T-helper 2 cell treated with Interferon-gamma antibody and Interleukin-4, amounts not matched to agents 5 μg/mL and 100 μg/mL, for 36 hours (primary cell): Measurements from ENCODE around the gene NPAS2.
A peak's percentile ranks its signal among the peaks of the same experiment; 100 is the strongest.

Experiments
- DNase-seq: peaks from one replicate; pipeline ENCODE4 v3.0.0; 2021; ENCODE audit warnings: low spot score
- H3K27ac Mint-ChIP-seq: one replicate; pipeline ENCODE4 v1.8.0; 2021; ENCODE audit warnings: mild to moderate bottlenecking, mixed read lengths
- H3K27me3 Mint-ChIP-seq: one replicate; pipeline ENCODE4 v1.8.0; 2021; ENCODE audit warnings: low read depth, mixed read lengths
- H3K36me3 Mint-ChIP-seq: one replicate; pipeline ENCODE4 v1.8.0; 2021; ENCODE audit warnings: low read depth, mixed read lengths
- H3K4me1 Mint-ChIP-seq: one replicate; pipeline ENCODE4 v1.8.0; 2021; ENCODE audit warnings: low read depth, mixed read lengths
- H3K4me3 Mint-ChIP-seq: one replicate; pipeline ENCODE4 v1.8.0; 2022; ENCODE audit warnings: mild to moderate bottlenecking, moderate library complexity, mixed read lengths
- H3K9me3 Mint-ChIP-seq: one replicate; pipeline ENCODE4 v1.8.0; 2021; ENCODE audit warnings: mixed read lengths

NPAS2 gene, protein sequence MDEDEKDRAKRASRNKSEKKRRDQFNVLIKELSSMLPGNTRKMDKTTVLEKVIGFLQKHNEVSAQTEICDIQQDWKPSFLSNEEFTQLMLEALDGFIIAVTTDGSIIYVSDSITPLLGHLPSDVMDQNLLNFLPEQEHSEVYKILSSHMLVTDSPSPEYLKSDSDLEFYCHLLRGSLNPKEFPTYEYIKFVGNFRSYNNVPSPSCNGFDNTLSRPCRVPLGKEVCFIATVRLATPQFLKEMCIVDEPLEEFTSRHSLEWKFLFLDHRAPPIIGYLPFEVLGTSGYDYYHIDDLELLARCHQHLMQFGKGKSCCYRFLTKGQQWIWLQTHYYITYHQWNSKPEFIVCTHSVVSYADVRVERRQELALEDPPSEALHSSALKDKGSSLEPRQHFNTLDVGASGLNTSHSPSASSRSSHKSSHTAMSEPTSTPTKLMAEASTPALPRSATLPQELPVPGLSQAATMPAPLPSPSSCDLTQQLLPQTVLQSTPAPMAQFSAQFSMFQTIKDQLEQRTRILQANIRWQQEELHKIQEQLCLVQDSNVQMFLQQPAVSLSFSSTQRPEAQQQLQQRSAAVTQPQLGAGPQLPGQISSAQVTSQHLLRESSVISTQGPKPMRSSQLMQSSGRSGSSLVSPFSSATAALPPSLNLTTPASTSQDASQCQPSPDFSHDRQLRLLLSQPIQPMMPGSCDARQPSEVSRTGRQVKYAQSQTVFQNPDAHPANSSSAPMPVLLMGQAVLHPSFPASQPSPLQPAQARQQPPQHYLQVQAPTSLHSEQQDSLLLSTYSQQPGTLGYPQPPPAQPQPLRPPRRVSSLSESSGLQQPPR

DNA sequence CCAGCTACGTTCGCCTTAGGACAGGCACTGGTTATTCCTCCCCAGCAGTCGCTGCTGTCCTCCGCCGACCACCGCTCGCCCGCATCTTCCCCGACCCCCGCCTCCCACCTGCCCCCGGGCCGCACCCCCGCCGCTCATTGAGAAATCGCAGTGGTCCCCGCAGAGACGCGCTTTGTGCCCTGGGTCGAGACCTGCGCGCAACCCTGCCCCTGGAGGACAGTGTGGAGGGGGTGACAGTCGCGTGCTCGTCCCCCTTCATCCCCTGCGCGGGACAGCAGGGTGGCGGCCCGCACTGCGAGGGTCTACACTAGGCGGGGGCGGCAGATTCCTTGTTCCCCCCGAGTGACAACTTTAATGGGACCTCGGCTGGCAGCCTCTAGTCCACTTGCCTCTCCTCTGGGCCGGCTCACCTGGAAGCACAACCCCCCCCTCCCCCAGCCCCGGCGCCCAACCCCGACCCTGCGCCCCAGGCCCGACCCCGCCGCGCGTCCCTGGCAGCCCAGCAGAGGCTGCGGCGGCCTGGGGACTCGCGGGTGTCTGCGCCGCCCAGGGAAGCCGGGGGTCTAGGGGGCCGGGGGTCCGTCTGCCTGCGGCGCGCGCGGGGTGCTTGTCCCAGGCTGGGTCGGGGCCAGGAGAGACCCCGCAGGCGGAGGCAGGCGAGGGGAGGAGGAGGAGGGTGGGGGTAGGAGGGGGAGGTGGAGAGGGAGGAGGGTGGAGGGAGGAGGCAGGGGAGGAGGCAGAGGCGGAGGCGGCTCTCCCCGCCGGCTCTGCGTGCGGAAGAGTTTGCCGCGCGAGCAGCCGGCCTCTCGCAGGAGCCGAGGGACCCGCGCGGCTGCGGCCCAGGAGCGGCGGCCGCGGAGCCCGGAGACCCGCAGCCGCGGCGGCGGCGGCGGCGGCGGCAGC lies at the start of gene NPAS2:
TSS of gene NPAS2 (plus strand) at position 770 of the 903 bp plus-strand sequence. CDS start 84,616 bp downstream, outside the sequence.
- H3K27ac Mint-ChIP-seq, result peak within 1 kb of the TSS; percentile 51
- H3K27me3 Mint-ChIP-seq, result peaks cover 51% of the 10 kb centered on the region
- no peaks in the 10 kb centered on the region for H3K9me3 Mint-ChIP-seq
- H3K36me3 Mint-ChIP-seq, result no peaks in the 10 kb centered on the region
- H3K4me1 Mint-ChIP-seq, result peaks cover 6% of the 10 kb centered on the region
- H3K4me3 Mint-ChIP-seq, result peak within 1 kb of the TSS; percentile 73
- DNase-seq, result no peak

DNA sequence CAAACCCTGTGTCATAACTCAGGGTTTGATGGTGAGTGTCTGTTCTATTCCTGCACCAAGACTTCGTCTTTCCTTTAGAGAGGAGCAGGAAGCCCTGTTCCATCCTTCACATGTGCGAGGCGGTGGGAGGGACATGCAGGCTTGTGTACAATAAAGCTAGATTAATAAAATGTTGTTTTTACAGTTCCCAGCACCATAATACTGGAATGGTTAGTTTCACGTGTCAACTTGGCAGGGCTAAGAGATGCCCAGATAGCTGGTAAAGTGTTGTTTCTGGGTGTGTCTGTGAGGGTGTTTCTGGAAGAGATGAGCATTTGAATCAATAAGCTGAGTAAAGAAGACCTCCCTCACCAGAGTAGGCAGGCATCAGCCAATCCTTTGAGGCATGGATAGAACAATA lies 48.8 kb upstream of the NPAS2 start:
- no peak for DNase-seq
- Mint-ChIP-seq H3K36me3 (no peaks in the 10 kb centered on the region), H3K9me3 (no peaks in the 10 kb centered on the region), H3K27ac (no peak overlapping the region), H3K4me3 (no peak overlapping the region), H3K4me1 (no peaks in the 10 kb centered on the region), H3K27me3 (peaks cover 15% of the 10 kb centered on the region)

DNA sequence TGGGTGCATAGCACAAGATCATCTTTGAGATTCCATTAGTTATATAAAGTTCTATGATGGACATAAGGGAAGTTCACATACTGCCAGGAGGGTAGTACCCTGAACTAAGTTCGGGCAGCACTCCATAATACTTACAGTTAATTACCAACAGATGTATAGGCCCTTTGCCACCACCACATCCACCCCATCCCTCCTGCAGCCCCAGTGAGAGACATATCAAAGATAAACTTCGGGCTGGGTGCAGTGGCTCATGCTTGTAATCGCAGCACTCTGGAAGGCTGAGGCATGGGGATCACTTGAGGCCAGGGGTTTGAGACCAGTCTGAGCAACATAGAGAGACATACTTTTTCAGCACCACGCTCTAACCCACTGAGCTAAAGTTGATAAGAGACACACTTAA lies 46.4 kb upstream of the NPAS2 start:
- Mint-ChIP-seq H3K36me3 (no peaks in the 10 kb centered on the region), H3K9me3 (no peaks in the 10 kb centered on the region), H3K4me1 (no peaks in the 10 kb centered on the region), H3K4me3 (no peak overlapping the region), H3K27ac (no peak overlapping the region), H3K27me3 (peaks cover 10% of the 10 kb centered on the region)
- no peak for DNase-seq

DNA sequence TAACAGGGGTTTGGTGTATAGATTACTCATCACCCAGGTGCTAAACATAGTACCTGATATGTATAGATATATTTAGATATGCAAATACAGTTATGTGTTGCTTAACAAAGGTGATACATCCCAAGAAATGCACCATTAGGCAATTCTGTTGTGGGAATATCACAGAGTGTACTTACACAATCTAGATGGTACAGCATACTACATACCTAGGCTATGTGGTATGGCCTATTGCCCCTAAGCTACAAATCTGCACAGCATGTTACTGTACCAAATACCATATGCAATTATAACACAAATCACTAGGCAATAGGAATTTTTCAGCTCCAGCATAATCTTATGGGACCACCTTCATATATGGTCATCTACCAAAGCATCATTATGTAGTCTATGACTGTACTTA lies 43.5 kb upstream of the NPAS2 start:
- no peak for DNase-seq
- Mint-ChIP-seq H3K27me3 (peaks cover 10% of the 10 kb centered on the region), H3K4me3 (no peak overlapping the region), H3K4me1 (no peaks in the 10 kb centered on the region), H3K36me3 (no peaks in the 10 kb centered on the region), H3K9me3 (no peaks in the 10 kb centered on the region), H3K27ac (no peak overlapping the region)

DNA sequence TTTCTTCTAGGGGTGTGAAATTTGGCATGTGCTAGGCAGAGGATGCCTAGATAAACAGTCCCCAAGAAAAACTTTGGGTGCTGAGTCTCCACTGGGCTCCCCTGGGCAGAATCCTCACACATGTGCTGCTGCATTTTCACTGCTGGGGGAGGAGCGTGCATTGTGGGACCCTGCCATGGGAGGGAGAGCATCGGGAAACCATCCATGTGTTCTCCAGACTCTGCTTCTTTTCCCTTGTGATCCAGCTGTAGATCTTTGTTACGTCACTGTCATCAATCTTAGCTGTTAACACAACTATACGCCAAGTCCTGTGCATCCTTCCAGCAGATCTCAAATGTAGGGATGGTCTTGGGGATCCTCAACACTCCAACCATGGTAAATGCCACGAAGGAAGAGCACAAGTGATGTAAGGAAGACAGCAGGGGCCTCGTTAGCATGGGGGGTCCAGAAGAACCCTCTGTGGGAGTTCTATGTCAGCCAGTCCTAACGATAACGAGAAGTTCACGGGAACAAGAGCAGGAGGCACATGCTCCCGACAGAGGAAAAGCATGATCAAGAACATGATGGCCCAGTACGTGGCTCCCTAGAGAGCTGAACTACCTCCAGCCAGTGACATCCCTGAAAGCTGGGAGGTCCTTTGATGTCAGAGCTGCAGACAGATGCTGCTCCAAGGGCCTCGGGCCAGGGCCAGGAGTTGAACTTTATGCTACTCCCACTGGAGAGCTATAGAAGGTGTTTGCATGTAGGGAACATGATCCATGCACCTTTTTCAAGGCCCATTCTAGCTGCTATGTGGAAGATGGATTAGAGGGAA lies 41.1 kb upstream of the NPAS2 start:
- Mint-ChIP-seq H3K4me3 (no peak overlapping the region), H3K27me3 (peaks cover 7% of the 10 kb centered on the region), H3K27ac (no peak overlapping the region), H3K4me1 (no peaks in the 10 kb centered on the region), H3K36me3 (no peaks in the 10 kb centered on the region), H3K9me3 (no peaks in the 10 kb centered on the region)
- DNase-seq, result no peak

DNA sequence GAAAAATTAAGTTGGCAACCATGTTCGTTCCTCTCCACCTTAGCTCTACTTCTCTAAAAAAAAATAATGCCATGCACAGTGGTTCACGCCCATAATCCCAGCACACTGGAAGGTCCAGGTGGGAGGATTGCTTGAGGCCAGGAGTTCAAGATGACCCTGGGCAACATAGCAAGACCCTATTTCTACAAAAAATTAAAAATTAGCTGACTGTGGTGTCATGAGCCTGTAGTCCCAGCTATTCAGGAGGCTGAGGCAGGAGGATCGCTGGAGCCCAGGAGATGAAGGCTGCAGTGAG lies 40.1 kb upstream of the NPAS2 start:
- no peaks in the 10 kb centered on the region for H3K36me3 Mint-ChIP-seq
- no peak for DNase-seq
- no peaks in the 10 kb centered on the region for H3K9me3 Mint-ChIP-seq
- no peak overlapping the region for H3K27ac Mint-ChIP-seq
- no peaks in the 10 kb centered on the region for H3K4me1 Mint-ChIP-seq
- peaks cover 2% of the 10 kb centered on the region for H3K27me3 Mint-ChIP-seq
- H3K4me3 Mint-ChIP-seq, result no peak overlapping the region

DNA sequence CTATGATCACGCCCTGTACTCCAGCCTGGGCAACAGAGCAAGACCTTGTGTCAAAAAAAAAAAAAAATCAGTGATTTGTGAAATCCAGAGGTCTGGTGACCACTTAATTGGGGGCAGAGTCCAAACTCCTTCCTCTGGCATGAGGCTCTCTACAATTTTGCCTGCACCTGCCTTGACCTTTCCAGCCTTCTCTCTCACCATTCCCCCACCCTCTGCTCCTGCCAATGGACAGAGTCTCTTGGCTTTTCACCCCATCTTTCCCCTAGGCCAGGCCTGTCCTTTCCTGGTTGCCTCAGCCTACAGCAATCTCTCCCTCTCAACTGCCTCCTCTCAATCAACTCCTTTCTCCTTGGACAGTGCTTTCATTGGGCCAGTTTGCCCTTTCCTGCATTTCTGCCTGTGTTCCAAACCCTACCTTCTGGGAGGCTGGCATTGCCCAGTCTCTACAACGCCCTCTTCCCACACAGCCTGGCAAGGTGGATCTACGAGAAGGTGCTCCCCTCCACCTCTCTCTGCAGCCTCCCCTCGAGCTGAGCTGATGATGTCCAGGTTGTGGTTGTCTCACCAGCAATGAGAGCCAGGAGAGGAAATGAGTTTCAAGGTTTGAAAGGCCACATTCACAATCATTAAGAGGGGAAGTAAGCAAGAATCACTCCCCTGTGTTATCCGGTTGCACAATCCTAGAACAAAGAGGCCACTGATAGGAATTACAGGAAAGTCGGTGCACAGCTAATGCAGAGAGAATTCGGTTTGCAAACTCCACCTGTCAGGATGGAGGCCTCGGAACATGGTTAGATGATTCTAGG lies 39.5 kb upstream of the NPAS2 start:
- Mint-ChIP-seq H3K36me3 (no peaks in the 10 kb centered on the region), H3K9me3 (no peaks in the 10 kb centered on the region), H3K4me3 (no peak overlapping the region), H3K27me3 (no peaks in the 10 kb centered on the region), H3K4me1 (no peaks in the 10 kb centered on the region), H3K27ac (no peak overlapping the region)
- DNase-seq, result no peak

DNA sequence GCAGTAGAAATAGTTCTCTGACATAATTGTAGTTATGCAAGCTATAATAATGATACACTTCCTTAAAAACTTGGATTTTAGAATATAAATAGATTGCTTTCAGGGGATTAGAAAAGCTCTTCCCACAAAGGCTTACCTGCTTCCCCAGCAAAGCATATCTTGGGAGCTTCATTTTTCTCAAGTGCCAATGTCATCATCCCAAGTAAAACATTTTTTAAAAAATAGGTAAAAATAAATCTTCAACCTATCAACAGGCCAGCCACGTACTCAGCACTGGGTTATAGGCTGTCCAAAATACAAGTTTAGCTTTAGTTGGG lies 39.0 kb upstream of the NPAS2 start:
- Mint-ChIP-seq H3K27ac (no peak overlapping the region), H3K4me1 (no peaks in the 10 kb centered on the region), H3K4me3 (no peak overlapping the region), H3K36me3 (no peaks in the 10 kb centered on the region), H3K9me3 (no peaks in the 10 kb centered on the region), H3K27me3 (no peaks in the 10 kb centered on the region)
- no peak for DNase-seq

DNA sequence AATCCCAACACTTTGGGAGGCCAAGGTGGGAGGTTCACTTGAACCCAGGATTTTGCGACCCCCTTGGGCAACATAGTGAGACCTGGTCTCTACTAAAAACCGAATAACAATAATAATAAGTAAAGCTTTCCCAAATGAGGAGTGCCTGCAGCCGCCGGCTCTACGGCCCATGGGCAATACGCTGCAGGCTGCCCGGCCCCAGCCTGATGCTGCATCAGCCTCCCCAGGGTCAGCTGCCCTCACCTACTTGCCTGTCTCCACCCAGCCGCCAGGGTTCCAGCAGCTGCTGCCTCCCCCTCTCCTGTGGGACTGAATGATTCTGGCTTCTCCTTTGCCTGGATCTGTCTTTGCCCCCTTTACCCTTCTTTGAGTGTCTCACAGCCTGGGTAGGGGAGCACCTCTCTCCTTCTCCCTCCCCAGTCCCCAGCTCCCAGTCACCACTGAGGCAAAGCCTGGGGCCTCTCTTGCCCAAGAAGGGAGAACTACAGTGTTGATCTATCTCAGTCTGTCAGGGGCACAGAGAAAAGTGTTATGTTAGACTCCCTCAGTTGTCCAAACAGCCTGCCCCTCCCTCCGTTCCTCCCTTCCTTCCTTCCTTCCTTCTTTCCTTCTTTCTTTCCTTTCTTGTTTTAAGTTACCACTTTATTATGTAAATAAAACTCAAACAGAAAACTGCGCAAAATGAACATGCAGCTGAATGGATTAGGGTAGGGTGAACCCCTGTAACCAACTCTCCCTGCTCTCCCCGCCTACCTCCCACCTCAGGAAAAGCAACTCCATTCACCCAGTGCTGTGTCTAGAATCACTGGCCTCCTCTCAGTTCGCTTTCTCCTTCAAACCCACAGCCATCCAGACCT lies 38.2 kb upstream of the NPAS2 start:
- no peak for DNase-seq
- no peaks in the 10 kb centered on the region for H3K9me3 Mint-ChIP-seq
- no peaks in the 10 kb centered on the region for H3K36me3 Mint-ChIP-seq
- no peaks in the 10 kb centered on the region for H3K4me1 Mint-ChIP-seq
- H3K4me3 Mint-ChIP-seq, result no peak overlapping the region
- no peak overlapping the region for H3K27ac Mint-ChIP-seq
- no peaks in the 10 kb centered on the region for H3K27me3 Mint-ChIP-seq

DNA sequence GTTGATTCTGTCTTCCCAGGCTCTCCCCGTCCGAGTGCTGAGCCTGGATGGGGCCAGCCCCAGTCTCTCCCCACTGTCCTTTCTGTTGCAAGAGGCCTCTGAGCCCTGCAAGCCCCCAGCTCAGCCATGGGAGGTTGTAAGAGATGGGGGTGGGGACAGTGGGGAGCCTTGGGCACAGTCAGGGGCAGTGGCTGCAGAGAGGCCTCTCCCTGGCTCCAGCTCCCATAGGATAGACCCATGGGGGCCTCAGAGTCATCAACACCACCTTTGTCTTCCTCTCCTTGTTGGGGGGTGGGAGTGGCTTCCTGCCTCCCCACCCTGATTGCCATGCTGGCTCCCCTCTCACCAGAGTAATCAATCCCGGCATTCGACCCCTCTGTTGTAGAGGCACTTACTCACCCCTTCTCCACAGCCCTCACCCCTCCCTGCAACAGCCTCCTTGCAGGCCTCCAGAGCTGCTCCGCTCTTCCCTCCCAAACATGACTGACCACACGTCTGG lies 37.5 kb upstream of the NPAS2 start:
- no peak overlapping the region for H3K27ac Mint-ChIP-seq
- no peak for DNase-seq
- no peaks in the 10 kb centered on the region for H3K9me3 Mint-ChIP-seq
- no peaks in the 10 kb centered on the region for H3K4me1 Mint-ChIP-seq
- H3K36me3 Mint-ChIP-seq, result no peaks in the 10 kb centered on the region
- no peak overlapping the region for H3K4me3 Mint-ChIP-seq
- no peaks in the 10 kb centered on the region for H3K27me3 Mint-ChIP-seq

DNA sequence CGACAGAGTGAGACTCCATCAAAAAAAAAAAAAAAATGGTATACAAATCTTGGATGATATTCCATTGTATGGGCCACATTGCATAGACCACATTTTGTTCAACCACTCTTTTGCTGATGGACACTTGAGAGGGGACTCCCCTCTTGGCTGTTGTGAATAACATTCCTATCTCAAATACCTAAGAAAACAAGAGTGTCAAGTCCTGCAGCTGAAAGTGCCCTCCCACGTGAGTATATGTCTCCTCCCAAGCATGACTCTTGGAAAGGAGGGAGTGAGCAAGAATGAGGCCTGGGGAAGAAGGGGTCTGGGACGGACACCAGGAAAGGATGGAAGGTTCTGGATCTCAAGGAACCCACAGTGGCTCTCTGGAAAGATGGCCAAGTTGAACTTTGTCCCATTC lies 36.0 kb upstream of the NPAS2 start:
- Mint-ChIP-seq H3K36me3 (no peaks in the 10 kb centered on the region), H3K4me1 (no peaks in the 10 kb centered on the region), H3K27me3 (no peaks in the 10 kb centered on the region), H3K9me3 (no peaks in the 10 kb centered on the region), H3K4me3 (no peak overlapping the region), H3K27ac (no peak overlapping the region)
- no peak for DNase-seq

DNA sequence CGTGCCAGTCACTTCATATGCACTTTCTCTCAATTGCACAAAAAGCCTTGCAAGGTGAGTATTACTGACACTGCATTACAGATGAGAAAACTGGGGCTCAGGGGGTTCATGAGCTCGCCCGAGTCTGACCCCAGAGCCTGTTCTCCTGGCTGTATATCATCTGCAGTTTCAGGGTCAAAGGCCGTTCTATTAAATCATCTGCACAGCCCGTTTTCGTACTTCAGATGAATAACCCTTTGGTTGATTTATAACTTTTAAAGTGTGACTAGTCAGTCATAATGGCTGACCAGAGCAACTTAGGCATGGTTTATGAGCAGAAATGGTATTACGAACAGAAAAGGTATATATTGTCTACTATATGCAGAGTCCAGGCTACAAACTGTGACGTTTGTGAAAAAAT lies 35.3 kb upstream of the NPAS2 start:
- H3K27me3 Mint-ChIP-seq, result no peaks in the 10 kb centered on the region
- H3K4me1 Mint-ChIP-seq, result no peaks in the 10 kb centered on the region
- no peak overlapping the region for H3K27ac Mint-ChIP-seq
- no peak overlapping the region for H3K4me3 Mint-ChIP-seq
- no peaks in the 10 kb centered on the region for H3K9me3 Mint-ChIP-seq
- no peak for DNase-seq
- no peaks in the 10 kb centered on the region for H3K36me3 Mint-ChIP-seq
